K562 (cell line): Measurements from ENCODE around the gene SPINT2. TPM values are rescaled to one million over a fixed set of nuclear protein-coding genes. Genes with fewer than 3 reads are reported as not detected.

Source experiments
- BRCA1 ChIP-seq, 2 experiments: fragments of 450-650 bp in 1 of 2; sonication (generic) in 1 of 2; formaldehyde crosslinking in 1 of 2; IDR thresholded peaks; 2 replicates each; pipeline versions ENCODE4 v1.5.0 to v1.6.1; 2017 to 2020; ENCODE audit warnings: mild to moderate bottlenecking in 1 of 2, missing genetic modification reagents in 1 of 2
- CREB5 ChIP-seq: fragments of 250-450 bp; sonication (Bioruptor Pico); IDR thresholded peaks from 2 replicates; pipeline ENCODE4 v1.5.0; 2020; ENCODE audit warnings: mild to moderate bottlenecking
- ELK3 ChIP-seq: fragments of 450-650 bp; formaldehyde crosslinking; IDR thresholded peaks from 2 replicates; pipeline ENCODE4 v1.4.0; 2020; ENCODE audit warnings: mild to moderate bottlenecking
- FOXJ2 ChIP-seq: fragments of 200-800 bp; sonication (Bioruptor generic); IDR thresholded peaks from 2 replicates; pipeline ENCODE4 v1.6.1; 2016; ENCODE audit warnings: missing genetic modification characterization, missing compliant biosample characterization
- FOXP1 ChIP-seq: sonication (generic); formaldehyde crosslinking; IDR thresholded peaks from 2 replicates; pipeline ENCODE4 v1.8.0; 2022; ENCODE audit warnings: mild to moderate bottlenecking, missing genetic modification reagents
- HMGN3 ChIP-seq: IDR thresholded peaks from 2 replicates; pipeline ENCODE4 v1.6.1; 2011; ENCODE audit warnings: borderline replicate concordance, low read depth, mild to moderate bottlenecking, mixed read lengths, low read length; ENCODE audit not compliant: insufficient read length; ENCODE audit errors: extremely low read depth
- ID3 ChIP-seq, 2 experiments: fragments of 250-450 bp in 1 of 2; fragments of 450-650 bp in 1 of 2; sonication (Bioruptor Pico) in 1 of 2; IDR thresholded peaks; 2 replicates each; pipeline versions ENCODE4 v1.6.1 to v1.8.0; 2016 to 2021; ENCODE audit warnings: mild to moderate bottlenecking in 2 of 2, moderate library complexity in 2 of 2, missing compliant biosample characterization in 1 of 2, missing genetic modification characterization in 1 of 2
- NR4A1 ChIP-seq, 2 experiments: fragments of 250-450 bp in 1 of 2; fragments of 450-650 bp in 1 of 2; sonication (Bioruptor Pico) in 1 of 2; IDR thresholded peaks; 2 replicates each; pipeline versions ENCODE4 v1.4.0 to v1.6.1; 2016 to 2020; ENCODE audit warnings: mild to moderate bottlenecking in 2 of 2, missing compliant biosample characterization in 1 of 2, missing genetic modification characterization in 1 of 2, moderate library complexity in 1 of 2
- TARDBP ChIP-seq: fragments of 450-650 bp; IDR thresholded peaks from 2 replicates; pipeline ENCODE4 v1.6.1; 2016
- TCF7L2 ChIP-seq: fragments of 150-350 bp; IDR thresholded peaks from 2 replicates; pipeline ENCODE4 v1.6.1; 2016; ENCODE audit warnings: low read depth, mild to moderate bottlenecking, low read length, moderate library complexity
- ZNF217 ChIP-seq: sonication (generic); formaldehyde crosslinking; IDR thresholded peaks from 2 replicates; pipeline ENCODE4 v1.8.0; 2022; ENCODE audit warnings: mild to moderate bottlenecking, missing genetic modification reagents
- ZNF311 ChIP-seq: fragments of 250-450 bp; sonication (Bioruptor Pico); IDR thresholded peaks from 2 replicates; pipeline ENCODE4 v1.4.0; 2020; ENCODE audit warnings: mild to moderate bottlenecking, moderate library complexity
- polyA plus RNA-seq, 8 experiments: library from polyadenylated mRNA; depleted of rRNA in 4 of 8; stranded (reverse) in 5 of 8; unstranded in 3 of 8; fragments of >200 nt; fragmentation: Nextera tagmentation in 2 of 8; fragmentation: Illumina TruSeq in 1 of 8; extraction: Ambion mirVana in 2 of 8; extraction: Trizol in 1 of 8; gene quantifications; 2 replicates each; pipeline versions ENCODE4 v1.2.1 to v1.2.3, GENCODE V29; 2011 to 2014; ENCODE audit warnings: inconsistent platforms in 1 of 8, missing spikeins in 1 of 8
- total RNA-seq, 7 experiments: library from RNA; depleted of rRNA in 6 of 7; stranded (reverse); fragments of >200 nt in 6 of 7; fragmentation: Illumina TruSeq in 2 of 7; extraction: Trizol in 2 of 7; gene quantifications; 2 replicates each; pipeline versions ENCODE4 v1.2.1 to v1.2.3, GENCODE V29; 2011 to 2021; ENCODE audit warnings: low replicate concordance in 1 of 7
- TF ChIP-seq, protein P1 (sequence below): fragments of 250-450 bp; sonication (Bioruptor Pico); IDR thresholded peaks from 2 replicates; pipeline ENCODE4 v1.8.0; 2022; ENCODE audit warnings: moderate library complexity, mild to moderate bottlenecking, inconsistent platforms
- TF ChIP-seq, protein P2 (sequence below): fragments of 450-650 bp; IDR thresholded peaks from 2 replicates; pipeline ENCODE4 v1.6.1; 2018; ENCODE audit not compliant: partially characterized antibody

Gene SPINT2
- total and polyA plus RNA-seq, 9 of the 15 experiments (the other 6 are each of a cell fraction or from before 2014, with no cell fraction given): 0.65 to 4.5 (median 3.4) TPM

DNA sequence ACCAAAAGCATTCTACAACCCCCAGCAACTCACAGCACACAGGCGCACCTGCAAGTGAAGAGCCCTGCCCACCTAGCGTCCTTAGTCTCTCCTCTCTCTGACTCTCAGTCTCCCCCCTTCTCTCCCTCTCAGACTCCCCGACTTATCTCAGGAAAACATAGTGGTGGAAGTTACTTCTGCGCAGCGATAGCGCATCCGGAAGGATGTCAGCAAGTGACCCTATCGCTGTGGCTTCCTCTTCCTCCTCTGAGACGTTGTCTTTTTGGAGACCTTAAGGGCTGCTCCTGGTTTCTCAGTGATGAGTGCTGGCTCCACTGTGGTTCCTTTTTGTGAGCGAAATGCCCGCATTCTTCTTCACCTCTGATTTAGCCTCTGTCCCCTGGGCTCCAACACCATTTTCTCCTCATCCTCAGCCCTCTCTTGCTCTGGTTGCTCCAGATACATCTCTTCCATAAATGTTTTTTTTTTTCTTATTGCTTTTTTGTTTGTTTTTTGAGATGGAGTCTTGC, 52.8 kb downstream of the SPINT2 start (continued):
- TF ChIP-seq FOXP1: no peak
- no peak for TF ChIP-seq TCF7L2
- no peak for TF ChIP-seq ELK3 (CRISPR knock-in tag)
- TF ChIP-seq CREB5 (CRISPR knock-in tag): no peak
- TF ChIP-seq, protein P1, sequence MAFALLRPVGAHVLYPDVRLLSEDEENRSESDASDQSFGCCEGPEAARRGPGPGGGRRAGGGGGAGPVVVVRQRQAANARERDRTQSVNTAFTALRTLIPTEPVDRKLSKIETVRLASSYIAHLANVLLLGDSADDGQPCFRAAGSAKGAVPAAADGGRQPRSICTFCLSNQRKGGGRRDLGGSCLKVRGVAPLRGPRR (CRISPR knock-in tag): no peak
- TF ChIP-seq FOXJ2 (tag): no peak
- no peak for TF ChIP-seq ZNF217 (CRISPR knock-in tag)
- no peak for TF ChIP-seq BRCA1 (IDR thresholded peaks at IDR 0.05)
- no peak for TF ChIP-seq BRCA1 (CRISPR knock-in tag; IDR thresholded peaks at IDR 0.05)
- 0 out of 2 replicates have a peak, but pooled peaks have one; percentile 34 for TF ChIP-seq ZNF311 (CRISPR knock-in tag)
- no peak for TF ChIP-seq ID3 (CRISPR knock-in tag; IDR thresholded peaks at IDR 0.05)
- no peak; the same call in 1 of the 2 replicates for TF ChIP-seq ID3 (tag; IDR thresholded peaks at IDR 0.05)
- TF ChIP-seq NR4A1 (CRISPR knock-in tag; IDR thresholded peaks at IDR 0.05): no peak
- TF ChIP-seq NR4A1 (tag; IDR thresholded peaks at IDR 0.05): peak; percentile 51; the same call in 1 of the 2 replicates
- TF ChIP-seq, protein P2, sequence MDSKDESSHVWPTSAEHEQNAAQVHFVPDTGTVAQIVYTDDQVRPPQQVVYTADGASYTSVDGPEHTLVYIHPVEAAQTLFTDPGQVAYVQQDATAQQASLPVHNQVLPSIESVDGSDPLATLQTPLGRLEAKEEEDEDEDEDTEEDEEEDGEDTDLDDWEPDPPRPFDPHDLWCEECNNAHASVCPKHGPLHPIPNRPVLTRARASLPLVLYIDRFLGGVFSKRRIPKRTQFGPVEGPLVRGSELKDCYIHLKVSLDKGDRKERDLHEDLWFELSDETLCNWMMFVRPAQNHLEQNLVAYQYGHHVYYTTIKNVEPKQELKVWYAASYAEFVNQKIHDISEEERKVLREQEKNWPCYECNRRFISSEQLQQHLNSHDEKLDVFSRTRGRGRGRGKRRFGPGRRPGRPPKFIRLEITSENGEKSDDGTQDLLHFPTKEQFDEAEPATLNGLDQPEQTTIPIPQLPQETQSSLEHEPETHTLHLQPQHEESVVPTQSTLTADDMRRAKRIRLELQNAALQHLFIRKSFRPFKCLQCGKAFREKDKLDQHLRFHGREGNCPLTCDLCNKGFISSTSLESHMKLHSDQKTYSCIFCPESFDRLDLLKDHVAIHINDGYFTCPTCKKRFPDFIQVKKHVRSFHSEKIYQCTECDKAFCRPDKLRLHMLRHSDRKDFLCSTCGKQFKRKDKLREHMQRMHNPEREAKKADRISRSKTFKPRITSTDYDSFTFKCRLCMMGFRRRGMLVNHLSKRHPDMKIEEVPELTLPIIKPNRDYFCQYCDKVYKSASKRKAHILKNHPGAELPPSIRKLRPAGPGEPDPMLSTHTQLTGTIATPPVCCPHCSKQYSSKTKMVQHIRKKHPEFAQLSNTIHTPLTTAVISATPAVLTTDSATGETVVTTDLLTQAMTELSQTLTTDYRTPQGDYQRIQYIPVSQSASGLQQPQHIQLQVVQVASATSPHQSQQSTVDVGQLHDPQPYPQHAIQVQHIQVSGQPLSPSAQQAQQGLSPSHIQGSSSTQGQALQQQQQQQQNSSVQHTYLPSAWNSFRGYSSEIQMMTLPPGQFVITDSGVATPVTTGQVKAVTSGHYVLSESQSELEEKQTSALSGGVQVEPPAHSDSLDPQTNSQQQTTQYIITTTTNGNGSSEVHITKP: peak; percentile 73
- peak; percentile 71; the same call in 1 of the 2 replicates for TF ChIP-seq TARDBP
- TF ChIP-seq HMGN3: peak; percentile 81
